Muscle layer of colon (tissue), 2 donors: ENCODE measurements around the gene RAB20.

ENCODE experiments used
- H3K27ac ChIP-seq: one replicate; pipeline ENCODE4 v1.7.0; 2013; ENCODE audit warnings: low read depth, mild to moderate bottlenecking, low read length, moderate library complexity
- H3K27me3 ChIP-seq, 2 donors: one replicate each; pipeline ENCODE4 v1.7.0; 2013; ENCODE audit warnings: low read length in 2 of 2, mild to moderate bottlenecking in 2 of 2; ENCODE audit not compliant: insufficient read depth in 2 of 2, control insufficient read depth in 1 of 2
- H3K36me3 ChIP-seq: one replicate; pipeline ENCODE4 v1.7.0; 2013; ENCODE audit warnings: mild to moderate bottlenecking, low read length; ENCODE audit not compliant: insufficient read depth
- H3K4me1 ChIP-seq: one replicate; pipeline ENCODE4 v1.7.0; 2013; ENCODE audit warnings: mild to moderate bottlenecking, low read length; ENCODE audit not compliant: insufficient read depth
- H3K4me3 ChIP-seq, 2 donors: one replicate each; pipeline ENCODE4 v1.7.0; 2013; ENCODE audit warnings: low read length in 2 of 2, low read depth in 1 of 2, mild to moderate bottlenecking in 1 of 2, moderate library complexity in 1 of 2
- H3K9ac ChIP-seq: one replicate; pipeline ENCODE4 v1.7.0; 2013; ENCODE audit warnings: low read length
- H3K9me3 ChIP-seq: one replicate; pipeline ENCODE4 v1.7.0; 2013; ENCODE audit warnings: mild to moderate bottlenecking, low read length
- donor health status: abdominal sarcoma.
- donor health status: Adenocarcinoma of cecum.

RAB20 gene

GRCh38 chr13:110560601-110561343 lies 750 bp downstream of the RAB20 start:
- H3K36me3 ChIP-seq, result peaks cover 4% of the 10 kb centered on the region
- H3K27ac ChIP-seq, result peak overlapping the region; percentile 83
- no peaks in the 10 kb centered on the region for H3K27me3 ChIP-seq
- peak overlapping the region; percentile 73 to 91 for H3K4me3 ChIP-seq
- H3K9ac ChIP-seq, result peak overlapping the region; percentile 32
- no peaks in the 10 kb centered on the region for H3K9me3 ChIP-seq
- H3K4me1 ChIP-seq, result peaks cover 23% of the 10 kb centered on the region

DNA sequence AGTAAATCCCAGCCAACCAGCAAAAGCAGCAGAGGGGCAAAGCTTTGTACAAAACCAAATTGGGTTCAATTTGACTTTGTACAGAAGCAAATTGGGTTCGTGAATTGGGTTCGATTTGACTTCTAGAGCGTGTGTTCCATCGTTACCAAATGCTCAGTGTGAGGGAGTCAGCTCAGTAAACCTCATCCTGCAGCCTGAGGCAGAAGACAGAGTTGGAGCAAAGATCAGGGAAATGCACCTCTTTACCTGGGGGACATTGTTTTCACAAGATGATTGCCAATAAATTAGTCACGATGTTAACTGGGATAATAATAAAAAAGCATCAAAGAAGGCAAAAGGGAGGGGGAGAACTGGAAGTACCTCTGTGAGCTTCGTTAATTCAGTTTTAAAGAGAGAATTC lies 1.5 kb downstream of the RAB20 start:
- Histone ChIP-seq H3K27me3 (no peaks in the 10 kb centered on the region), H3K36me3 (peaks cover 4% of the 10 kb centered on the region), H3K9me3 (no peaks in the 10 kb centered on the region), H3K9ac (peak overlapping the region; percentile 16), H3K4me1 (peaks cover 23% of the 10 kb centered on the region), H3K4me3 (peak overlapping the region in 1 of 2 donors; percentile 73), H3K27ac (peak overlapping the region; percentile 60)

- H3K4me1 ChIP-seq, result peaks cover 23% of the 10 kb centered on the region
- H3K27ac ChIP-seq, result peak overlapping the region; percentile 60
- H3K4me3 ChIP-seq, result peak overlapping the region in 1 of 2 donors; percentile 73
These were observed 2.0 kb downstream of the RAB20 start for GRCh38 chr13:110559429-110559943.

GRCh38 chr13:110557610-110558305 lies 3.8 kb downstream of the RAB20 start:
- Histone ChIP-seq H3K9me3 (no peaks in the 10 kb centered on the region), H3K4me1 (peaks cover 17% of the 10 kb centered on the region), H3K36me3 (peaks cover 4% of the 10 kb centered on the region), H3K4me3 (no peak overlapping the region), H3K27me3 (no peaks in the 10 kb centered on the region), H3K27ac (no peak overlapping the region), H3K9ac (no peak overlapping the region)

More at GRCh38 chr13:110559429-110559943, 2.0 kb downstream of the RAB20 start:
- H3K36me3 ChIP-seq, result peaks cover 4% of the 10 kb centered on the region
- no peaks in the 10 kb centered on the region for H3K9me3 ChIP-seq
- no peaks in the 10 kb centered on the region for H3K27me3 ChIP-seq
- peak overlapping the region; percentile 16 for H3K9ac ChIP-seq

GRCh38 chr13:110557082-110557481 lies 4.4 kb downstream of the RAB20 start:
- H3K4me3 ChIP-seq, result no peak overlapping the region
- no peak overlapping the region for H3K9ac ChIP-seq
- H3K36me3 ChIP-seq, result peaks cover 4% of the 10 kb centered on the region
- H3K4me1 ChIP-seq, result peaks cover 14% of the 10 kb centered on the region
- H3K27me3 ChIP-seq, result no peaks in the 10 kb centered on the region
- H3K27ac ChIP-seq, result no peak overlapping the region
- no peaks in the 10 kb centered on the region for H3K9me3 ChIP-seq

DNA sequence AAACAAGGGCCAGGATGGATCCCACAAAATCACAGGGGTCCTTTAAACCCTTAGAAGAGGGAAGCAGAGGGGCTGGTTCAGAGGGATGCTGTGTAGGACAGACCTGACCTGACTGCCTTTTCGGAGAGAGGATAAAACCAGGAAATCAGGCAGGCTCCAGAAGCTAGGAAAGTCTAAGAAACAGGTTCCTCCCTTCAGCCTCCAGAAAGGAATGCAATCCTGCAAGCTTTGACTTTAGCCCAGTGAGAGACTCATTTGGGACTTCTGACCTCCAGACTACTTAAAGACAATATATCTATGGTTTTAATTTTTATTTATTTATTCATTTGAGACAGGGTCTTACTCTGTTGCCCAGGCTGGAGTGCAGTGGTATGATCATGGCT lies 5.3 kb downstream of the RAB20 start:
- no peak overlapping the region for H3K4me3 ChIP-seq
- peaks cover 4% of the 10 kb centered on the region for H3K36me3 ChIP-seq
- no peak overlapping the region for H3K9ac ChIP-seq
- H3K27me3 ChIP-seq, result no peaks in the 10 kb centered on the region
- H3K4me1 ChIP-seq, result peaks cover 14% of the 10 kb centered on the region
- no peaks in the 10 kb centered on the region for H3K9me3 ChIP-seq
- no peak overlapping the region for H3K27ac ChIP-seq

- H3K36me3 ChIP-seq, result peaks cover 4% of the 10 kb centered on the region
- no peaks in the 10 kb centered on the region for H3K27me3 ChIP-seq
- no peak overlapping the region for H3K9ac ChIP-seq
- no peak overlapping the region for H3K27ac ChIP-seq
- peaks cover 14% of the 10 kb centered on the region for H3K4me1 ChIP-seq
- H3K4me3 ChIP-seq, result no peak overlapping the region
- no peaks in the 10 kb centered on the region for H3K9me3 ChIP-seq
These were observed 5.8 kb downstream of the RAB20 start for GRCh38 chr13:110555601-110556223.

- Histone ChIP-seq H3K36me3 (peaks cover 4% of the 10 kb centered on the region), H3K9me3 (no peaks in the 10 kb centered on the region), H3K27me3 (no peaks in the 10 kb centered on the region), H3K4me1 (peaks cover 8% of the 10 kb centered on the region), H3K9ac (no peak overlapping the region), H3K4me3 (no peak overlapping the region), H3K27ac (no peak overlapping the region)
These were observed 6.6 kb downstream of the RAB20 start for GRCh38 chr13:110554946-110555345.

GRCh38 chr13:110554227-110554836 lies 7.2 kb downstream of the RAB20 start:
- no peak overlapping the region for H3K27ac ChIP-seq
- H3K4me3 ChIP-seq, result no peak overlapping the region
- peaks cover 4% of the 10 kb centered on the region for H3K36me3 ChIP-seq
- H3K9ac ChIP-seq, result no peak overlapping the region
- H3K27me3 ChIP-seq, result no peaks in the 10 kb centered on the region
- H3K9me3 ChIP-seq, result no peaks in the 10 kb centered on the region
- H3K4me1 ChIP-seq, result peaks cover 4% of the 10 kb centered on the region

DNA sequence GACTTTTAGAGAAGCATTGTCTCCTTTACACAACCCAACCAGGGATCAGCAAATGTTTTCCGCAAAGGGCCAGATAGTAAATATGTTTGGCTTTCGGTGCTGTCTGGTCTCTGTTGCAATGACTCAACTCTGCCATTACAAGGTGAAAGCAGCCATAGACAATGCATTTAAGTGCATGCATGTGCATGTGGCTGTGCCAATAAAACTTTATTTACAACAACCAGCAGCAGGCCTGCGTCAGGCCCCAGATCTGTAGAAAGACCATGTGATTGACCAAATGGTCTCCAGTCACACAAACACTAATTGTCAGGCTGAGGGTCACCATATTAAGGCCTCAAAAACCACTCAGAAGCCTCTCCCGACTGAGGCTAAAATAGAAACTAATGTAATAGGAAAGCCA lies 8.1 kb downstream of the RAB20 start:
- Histone ChIP-seq H3K27ac (no peak overlapping the region), H3K9me3 (no peaks in the 10 kb centered on the region), H3K36me3 (peaks cover 4% of the 10 kb centered on the region), H3K4me3 (no peak overlapping the region), H3K4me1 (no peaks in the 10 kb centered on the region), H3K9ac (no peak overlapping the region), H3K27me3 (no peaks in the 10 kb centered on the region)

DNA sequence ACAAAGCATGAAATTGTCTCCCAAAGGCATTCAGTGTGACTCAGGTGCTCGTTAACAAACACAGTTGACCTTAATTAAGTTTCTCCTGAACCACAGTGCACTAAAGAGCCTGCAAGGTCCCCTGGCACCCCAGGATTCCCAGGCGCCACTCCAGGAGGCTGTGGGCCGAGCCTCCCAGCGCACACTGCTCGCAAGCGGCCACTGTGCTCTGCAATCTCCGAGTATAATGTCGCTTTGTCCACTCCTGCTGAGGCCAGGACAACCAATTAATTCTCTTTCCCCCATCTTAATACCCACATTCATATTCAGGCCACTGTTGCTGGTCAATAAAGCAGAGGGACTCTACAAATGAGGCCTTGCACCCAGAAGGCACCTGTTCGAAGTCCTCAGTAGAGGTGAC lies 8.8 kb downstream of the RAB20 start:
- Histone ChIP-seq H3K9ac (no peak overlapping the region), H3K4me1 (no peaks in the 10 kb centered on the region), H3K27ac (no peak overlapping the region), H3K36me3 (peaks cover 4% of the 10 kb centered on the region), H3K9me3 (no peaks in the 10 kb centered on the region), H3K4me3 (no peak overlapping the region), H3K27me3 (no peaks in the 10 kb centered on the region)
